ENCODE results near the gene ZNF101.

The ZNF101 gene

GRCh38 chr19:19631346-19631745 lies 37.3 kb upstream of the ZNF101 start:
- H3K4me3 ChIP-seq (ENCODE audit: low read depth, low read length): no peak overlapping the region
- no peak for DNase-seq (ENCODE audit: low read depth, low spot score)

GRCh38 chr19:19632661-19633060 lies 36.0 kb upstream of the ZNF101 start:
- no peak overlapping the region for H3K4me3 ChIP-seq (ENCODE audit: low read depth, low read length)
- CTCF ChIA-PET: interaction anchor here (1.3 to 3.9 kb wide), 2 partner anchors 12 kb away, joined by 3 to 31 read pairs; partner anchors contain the start of gene GMIP
- POLR2A ChIA-PET: no interaction called here
- DNase-seq (ENCODE audit: low read depth, low spot score): no peak
- no peak for TF ChIP-seq CTCF (IDR thresholded peaks at IDR 0.05; ENCODE audit: insufficient read depth, low read length, missing control alignments)

More at GRCh38 chr19:19631346-19631745, 37.3 kb upstream of the ZNF101 start:
- CTCF ChIA-PET: interaction anchor here (0.9 to 1.6 kb wide), 3 partner anchors 8 to 102 kb away, joined by 3 to 4 read pairs (median 3); no protein-coding TSS in a partner anchor
- TF ChIP-seq CTCF (IDR thresholded peaks at IDR 0.05; ENCODE audit: insufficient read depth, low read length, missing control alignments): no peak
- POLR2A ChIA-PET: no interaction called here

GRCh38 chr19:19633711-19634515 lies 34.7 kb upstream of the ZNF101 start:
- no peak overlapping the region for H3K4me3 ChIP-seq (ENCODE audit: low read depth, low read length)
- POLR2A ChIA-PET: no interaction called here
- no peak for TF ChIP-seq CTCF (IDR thresholded peaks at IDR 0.05; ENCODE audit: insufficient read depth, low read length, missing control alignments)
- CTCF ChIA-PET: interaction anchor here (0.7 to 3.9 kb wide), 7 partner anchors 11 to 105 kb away, joined by 3 to 31 read pairs (median 3); partner anchors contain the start of genes GMIP and YJEFN3
- DNase-seq (ENCODE audit: low read depth, low spot score): no peak

GRCh38 chr19:19634516-19635312 lies 33.9 kb upstream of the ZNF101 start:
- POLR2A ChIA-PET: interaction anchor here (0.7 kb wide), 1 partner anchor 501 kb away, joined by 3 read pairs; no protein-coding TSS in a partner anchor
- no peak for DNase-seq (ENCODE audit: low read depth, low spot score)
- TF ChIP-seq CTCF (IDR thresholded peaks at IDR 0.05; ENCODE audit: insufficient read depth, low read length, missing control alignments): no peak
- H3K4me3 ChIP-seq (ENCODE audit: low read depth, low read length): no peak overlapping the region
- CTCF ChIA-PET: interaction anchor here (1.4 to 3.9 kb wide), 3 partner anchors 10 to 104 kb away, joined by 3 to 31 read pairs (median 10); partner anchors contain the start of gene GMIP

- CTCF ChIA-PET: interaction anchor here (3.9 kb wide), 1 partner anchor 9 kb away, joined by 31 read pairs; the partner anchor contains the start of gene GMIP
- no peak for DNase-seq (ENCODE audit: low read depth, low spot score)
- POLR2A ChIA-PET: interaction anchor here (0.7 kb wide), 1 partner anchor 501 kb away, joined by 3 read pairs; no protein-coding TSS in a partner anchor
- no peak overlapping the region for H3K4me3 ChIP-seq (ENCODE audit: low read depth, low read length)
- TF ChIP-seq CTCF (IDR thresholded peaks at IDR 0.05; ENCODE audit: insufficient read depth, low read length, missing control alignments): no peak
These were observed 33.3 kb upstream of the ZNF101 start for GRCh38 chr19:19635313-19635702.
